ENCODE measurements around the gene SMPD1. TPM values are rescaled to one million over a fixed set of nuclear protein-coding genes. Genes with fewer than 3 reads are reported as not detected.
A peak's percentile ranks its signal among the peaks of the same experiment; 100 is the strongest.
"Not testable (repeated sequence)": the region's sequence is repeated elsewhere in the genome, so short reads cannot be mapped to it uniquely, and the experiment has no call there.

SMPD1 gene
- polyA plus RNA-seq, 1 donor, result 24.4 TPM

DNA sequence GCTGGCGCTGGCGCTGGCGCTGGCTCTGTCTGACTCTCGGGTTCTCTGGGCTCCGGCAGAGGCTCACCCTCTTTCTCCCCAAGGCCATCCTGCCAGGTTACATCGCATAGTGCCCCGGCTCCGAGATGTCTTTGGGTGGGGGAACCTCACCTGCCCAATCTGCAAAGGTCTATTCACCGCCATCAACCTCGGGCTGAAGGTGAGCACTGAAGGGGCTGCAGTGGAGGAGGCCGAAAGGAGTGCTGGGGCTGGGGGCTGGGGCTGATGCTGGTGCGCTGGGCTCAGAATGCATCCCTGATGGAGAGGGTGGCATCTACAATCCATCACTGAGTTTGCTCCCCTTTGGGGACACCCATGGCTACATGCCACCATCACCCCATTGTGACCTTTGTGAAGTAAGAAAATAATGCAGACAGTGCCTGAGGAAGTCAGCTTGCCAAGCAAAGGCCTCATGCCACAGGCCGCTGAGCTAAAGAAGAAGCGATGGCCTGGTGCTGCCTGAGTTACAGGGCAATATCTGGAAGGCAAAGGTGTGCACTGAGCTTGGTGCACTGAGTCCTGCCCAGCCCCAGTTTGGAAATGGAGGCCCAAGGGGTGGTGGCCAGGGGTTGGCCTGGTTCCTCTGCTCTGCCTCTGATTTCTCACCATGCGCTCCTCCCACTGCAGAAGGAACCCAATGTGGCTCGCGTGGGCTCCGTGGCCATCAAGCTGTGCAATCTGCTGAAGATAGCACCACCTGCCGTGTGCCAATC lies 620 bp downstream of the SMPD1 start:
- no peak for DNase-seq

DNA sequence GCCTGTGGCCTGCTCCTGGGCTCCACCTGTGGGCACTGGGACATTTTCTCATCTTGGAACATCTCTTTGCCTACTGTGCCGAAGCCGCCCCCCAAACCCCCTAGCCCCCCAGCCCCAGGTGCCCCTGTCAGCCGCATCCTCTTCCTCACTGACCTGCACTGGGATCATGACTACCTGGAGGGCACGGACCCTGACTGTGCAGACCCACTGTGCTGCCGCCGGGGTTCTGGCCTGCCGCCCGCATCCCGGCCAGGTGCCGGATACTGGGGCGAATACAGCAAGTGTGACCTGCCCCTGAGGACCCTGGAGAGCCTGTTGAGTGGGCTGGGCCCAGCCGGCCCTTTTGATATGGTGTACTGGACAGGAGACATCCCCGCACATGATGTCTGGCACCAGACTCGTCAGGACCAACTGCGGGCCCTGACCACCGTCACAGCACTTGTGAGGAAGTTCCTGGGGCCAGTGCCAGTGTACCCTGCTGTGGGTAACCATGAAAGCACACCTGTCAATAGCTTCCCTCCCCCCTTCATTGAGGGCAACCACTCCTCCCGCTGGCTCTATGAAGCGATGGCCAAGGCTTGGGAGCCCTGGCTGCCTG lies 1.4 kb downstream of the SMPD1 start:
- no peak for DNase-seq

DNA sequence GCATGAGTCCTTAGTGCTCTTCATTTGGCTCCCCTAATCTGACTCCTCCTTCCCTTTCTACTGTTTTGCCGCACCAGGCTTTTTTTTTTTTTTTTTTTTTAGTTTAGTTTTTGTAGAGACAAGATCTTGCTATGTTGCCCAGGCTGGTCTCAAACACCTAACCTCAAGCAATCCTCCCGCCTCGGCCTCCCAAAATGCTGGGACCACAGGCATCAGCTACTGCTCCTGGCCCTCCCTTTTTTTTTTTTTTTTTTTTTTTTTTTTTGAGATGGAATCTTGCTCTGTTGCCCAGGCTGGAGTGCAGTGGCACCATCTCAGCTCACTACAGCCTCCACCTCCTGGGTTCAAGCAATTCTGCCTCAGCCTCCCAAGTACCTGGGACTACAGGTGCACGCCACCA lies 2.0 kb downstream of the SMPD1 start:
- not testable (repeated sequence) for DNase-seq

DNA sequence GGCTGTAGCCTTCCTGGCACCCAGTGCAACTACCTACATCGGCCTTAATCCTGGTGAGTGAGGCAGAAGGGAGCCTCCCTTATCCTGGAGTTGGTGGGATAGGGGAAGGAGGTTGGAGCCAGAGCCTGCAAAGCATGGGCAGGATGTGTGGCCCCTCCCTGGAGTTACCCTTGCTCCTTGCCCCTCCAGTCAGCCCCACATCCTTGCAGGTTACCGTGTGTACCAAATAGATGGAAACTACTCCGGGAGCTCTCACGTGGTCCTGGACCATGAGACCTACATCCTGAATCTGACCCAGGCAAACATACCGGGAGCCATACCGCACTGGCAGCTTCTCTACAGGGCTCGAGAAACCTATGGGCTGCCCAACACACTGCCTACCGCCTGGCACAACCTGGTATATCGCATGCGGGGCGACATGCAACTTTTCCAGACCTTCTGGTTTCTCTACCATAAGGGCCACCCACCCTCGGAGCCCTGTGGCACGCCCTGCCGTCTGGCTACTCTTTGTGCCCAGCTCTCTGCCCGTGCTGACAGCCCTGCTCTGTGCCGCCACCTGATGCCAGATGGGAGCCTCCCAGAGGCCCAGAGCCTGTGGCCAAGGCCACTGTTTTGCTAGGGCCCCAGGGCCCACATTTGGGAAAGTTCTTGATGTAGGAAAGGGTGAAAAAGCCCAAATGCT lies 3.9 kb downstream of the SMPD1 start:
- no peak for DNase-seq

DNA sequence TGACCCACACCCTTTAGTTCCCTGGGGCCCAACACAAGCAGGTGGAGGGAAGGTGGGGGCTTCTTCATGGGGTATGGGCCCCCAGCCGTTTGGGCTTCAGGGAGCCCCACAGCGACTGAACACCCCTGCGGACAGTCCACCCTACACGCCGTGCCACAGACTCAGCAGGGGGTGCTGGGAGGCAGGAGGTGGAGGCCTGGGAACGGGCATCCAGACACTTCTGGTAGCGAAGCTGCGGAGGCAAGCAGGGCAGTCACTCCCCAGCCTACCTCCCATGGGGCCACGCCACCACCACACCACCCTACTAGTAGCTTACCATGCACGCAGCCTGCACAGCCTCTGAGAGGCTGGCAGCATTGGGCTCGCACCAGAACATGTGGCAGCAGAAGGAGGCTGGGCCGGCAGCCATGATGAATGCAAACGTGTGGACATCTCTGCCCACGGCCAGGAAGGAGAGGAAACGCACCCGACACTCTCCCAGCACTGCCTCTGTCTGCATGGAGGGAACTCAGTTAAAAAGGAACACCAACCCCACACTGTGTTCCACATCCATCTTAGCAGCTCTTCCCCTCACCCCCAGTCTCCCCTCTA lies 5.3 kb downstream of the SMPD1 start:
- DNase-seq, result no peak

DNA sequence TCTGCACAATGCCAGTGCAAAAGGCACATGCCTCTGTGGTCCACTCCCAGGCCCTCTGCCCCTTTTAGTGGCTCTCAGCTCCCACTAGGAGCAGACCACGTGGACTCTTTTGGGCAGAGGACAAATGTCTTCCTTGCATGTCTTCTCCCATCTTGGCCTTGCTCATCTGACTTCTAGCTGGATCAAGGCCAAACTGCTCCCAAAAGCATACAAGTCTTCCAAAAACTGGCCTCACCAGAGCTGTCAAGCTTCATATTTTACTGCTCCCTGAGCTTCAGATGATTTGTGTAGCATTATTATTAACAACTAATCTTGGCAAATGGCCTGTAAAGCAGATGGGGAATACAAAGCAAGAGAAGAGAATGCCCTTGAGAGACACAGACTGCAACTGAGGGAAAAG lies 6.9 kb downstream of the SMPD1 start:
- DNase-seq, result no peak

DNA sequence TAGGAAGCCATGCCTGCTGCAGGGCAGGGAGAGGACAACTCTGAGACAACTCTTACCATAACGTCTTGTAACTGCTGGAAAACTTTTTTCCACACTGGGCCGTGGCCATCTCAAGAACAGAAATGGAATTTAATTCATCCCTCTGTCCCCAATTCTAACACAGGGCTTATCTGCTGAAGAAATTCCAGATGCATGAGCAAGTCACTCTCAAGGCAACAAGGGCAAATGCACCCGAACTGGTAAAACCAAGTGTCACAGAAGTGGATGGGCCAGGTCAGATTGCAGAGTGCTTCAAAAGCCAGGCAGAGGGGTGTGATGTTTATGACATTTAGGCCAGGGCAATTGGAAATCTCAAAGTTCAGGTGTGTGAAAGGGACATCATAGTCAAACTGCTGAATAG lies 7.4 kb downstream of the SMPD1 start:
- no peak for DNase-seq

DNA sequence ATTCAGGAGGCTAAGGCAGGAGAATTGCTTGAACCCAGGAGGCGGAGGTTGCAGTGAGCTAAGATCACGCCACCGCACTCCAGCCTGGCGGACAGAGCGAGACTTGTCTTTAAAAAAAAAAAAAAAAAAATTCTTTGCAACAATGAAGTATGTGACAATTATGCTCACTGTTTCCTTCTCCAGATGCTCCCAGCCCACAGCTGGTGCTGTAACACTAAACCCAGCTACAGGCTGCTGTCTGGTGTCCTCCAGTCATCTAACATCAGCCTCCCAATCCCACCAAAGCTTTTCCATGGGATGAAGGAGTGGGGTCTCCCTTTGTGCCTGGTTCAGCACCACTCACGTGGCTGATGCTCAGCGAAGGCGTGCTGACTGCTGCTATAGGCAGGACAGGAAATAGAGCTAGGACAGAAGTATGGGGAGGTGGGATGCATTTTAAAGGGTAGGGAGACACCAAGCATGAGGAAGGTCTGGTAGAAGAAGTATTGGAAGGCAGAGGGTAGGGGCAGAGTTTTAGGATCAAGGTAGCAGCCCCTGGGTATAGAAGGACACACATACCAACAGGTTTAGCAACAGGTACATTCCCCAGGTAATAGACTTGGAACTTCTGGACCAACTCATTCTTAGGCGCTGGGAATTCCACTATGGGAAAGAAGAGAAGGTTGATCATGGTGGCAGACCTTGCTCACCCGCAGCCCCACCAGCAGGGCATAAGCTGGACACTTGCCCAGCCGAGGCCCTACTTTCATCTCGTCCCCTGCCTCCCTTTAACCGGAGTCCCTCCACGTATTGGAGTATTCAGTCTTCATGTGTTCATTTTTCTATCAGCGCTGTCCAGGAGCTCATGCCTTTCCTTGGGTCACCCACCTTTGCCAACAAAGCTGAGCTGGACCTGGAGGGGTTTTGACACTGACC lies 10.4 kb downstream of the SMPD1 start:
- no peak for DNase-seq

DNA sequence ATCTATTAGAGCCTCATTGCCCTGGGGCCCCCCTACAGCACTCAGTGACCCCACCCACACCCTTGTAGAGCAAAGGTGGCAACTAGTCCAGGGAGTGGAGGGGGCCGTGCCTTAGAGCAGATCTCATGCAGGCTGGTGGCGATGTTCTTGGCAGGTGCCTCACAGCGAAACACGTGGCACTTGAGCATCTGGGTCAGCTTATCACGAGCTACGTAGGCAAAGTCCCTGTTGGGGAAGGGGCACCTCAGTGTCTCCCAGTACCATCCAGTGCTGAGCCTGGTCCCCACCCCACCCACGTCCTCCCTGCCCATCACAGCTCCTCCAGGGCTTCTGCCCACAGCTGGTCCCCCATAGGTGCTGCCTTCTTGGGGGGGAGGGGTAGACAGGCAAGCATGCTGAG lies 11.2 kb downstream of the SMPD1 start:
- DNase-seq, result no peak

DNA sequence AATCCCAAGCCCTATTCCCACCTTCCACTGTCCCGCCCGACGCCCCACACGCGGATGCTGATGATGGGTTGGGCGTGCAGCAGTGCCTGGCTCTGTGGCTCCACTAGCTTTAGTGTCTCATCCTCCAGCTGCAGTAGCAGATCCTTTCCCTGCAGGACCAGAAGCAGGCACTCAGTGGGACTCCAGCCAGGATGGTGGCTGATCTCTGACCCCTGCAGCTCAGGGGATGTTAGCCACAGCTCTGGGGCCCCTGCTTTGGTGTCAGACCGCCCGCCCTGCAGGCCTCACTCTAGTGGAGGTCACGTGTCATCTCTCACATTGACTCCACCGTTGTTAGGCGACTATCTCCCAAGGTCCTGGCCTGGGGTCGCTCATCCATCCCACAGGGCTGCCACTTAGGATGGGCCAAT lies 11.8 kb downstream of the SMPD1 start:
- no peak for DNase-seq

DNA sequence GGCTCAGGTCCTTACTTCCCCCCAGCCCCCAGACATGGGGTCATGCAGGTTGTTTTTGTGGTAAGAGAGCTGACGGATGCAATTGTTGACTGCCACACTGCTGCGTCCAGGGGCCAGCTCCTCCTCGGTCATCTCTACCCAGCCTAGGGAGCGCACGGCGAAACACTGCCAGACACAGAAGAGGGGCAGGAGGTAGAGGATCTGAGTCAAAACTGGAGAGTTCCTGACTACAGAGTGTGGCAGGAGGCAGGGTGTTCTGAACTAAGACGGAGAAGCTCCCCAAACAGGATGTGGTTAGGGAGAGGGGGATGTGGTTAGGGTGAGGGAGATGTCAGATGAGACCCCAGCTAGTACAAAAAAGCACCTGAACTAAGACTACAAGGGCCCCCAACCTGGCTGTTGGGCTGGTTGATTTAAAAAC lies 12.3 kb downstream of the SMPD1 start:
- no peak for DNase-seq

DNA sequence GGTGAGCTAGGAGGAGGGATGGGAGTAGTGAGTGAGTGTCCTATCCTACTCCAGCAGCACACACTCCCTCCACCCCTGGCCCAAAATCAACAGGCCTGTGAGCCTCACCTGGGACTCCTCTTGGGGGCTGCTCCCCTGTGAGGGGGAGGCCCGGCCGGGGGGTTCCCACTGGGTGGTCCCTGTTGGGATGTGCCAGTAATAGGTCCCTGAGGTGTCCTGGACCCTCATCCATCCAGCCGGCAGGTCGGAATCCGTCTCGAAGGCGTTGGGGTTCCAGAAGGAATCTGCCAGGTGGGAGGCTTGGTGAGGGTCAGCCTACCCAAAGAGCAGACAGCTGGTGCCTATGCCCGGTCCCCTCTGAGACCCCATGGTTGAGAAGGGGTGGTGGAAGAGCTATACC lies 13.3 kb downstream of the SMPD1 start:
- no peak for DNase-seq

DNA sequence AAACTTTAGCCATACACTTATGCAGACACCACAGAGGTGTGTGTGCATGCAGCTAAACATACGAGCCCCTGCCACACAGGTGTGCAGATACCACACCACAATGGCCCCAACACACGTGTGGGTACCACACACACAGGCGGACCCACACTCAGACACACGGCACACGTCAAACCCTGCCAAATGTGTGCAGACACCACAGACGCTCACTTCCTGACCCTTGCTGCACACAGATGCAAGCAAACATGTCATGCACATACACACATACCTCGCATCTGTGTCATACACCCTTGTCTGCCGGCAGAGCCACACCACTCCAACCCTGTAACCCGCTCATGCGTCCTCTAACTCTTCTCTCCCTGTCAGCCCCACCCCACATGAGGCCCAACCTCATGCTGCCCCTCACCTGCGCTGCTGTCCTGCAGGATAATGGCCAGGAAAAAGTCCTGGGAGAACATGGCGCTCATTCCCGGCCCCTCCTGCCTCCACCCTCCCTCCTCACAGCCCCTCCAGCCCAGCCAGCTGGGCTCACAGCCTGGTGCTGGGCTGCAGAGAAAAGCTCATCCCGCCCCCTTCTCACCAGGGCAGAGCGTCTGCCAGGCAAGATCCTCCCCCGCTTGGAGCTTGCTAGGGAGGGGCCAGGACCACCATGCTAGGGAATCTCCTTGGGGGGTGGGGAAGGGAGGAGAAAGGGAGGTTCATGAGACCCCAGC lies 14.2 kb downstream of the SMPD1 start:
- no peak for DNase-seq

DNA sequence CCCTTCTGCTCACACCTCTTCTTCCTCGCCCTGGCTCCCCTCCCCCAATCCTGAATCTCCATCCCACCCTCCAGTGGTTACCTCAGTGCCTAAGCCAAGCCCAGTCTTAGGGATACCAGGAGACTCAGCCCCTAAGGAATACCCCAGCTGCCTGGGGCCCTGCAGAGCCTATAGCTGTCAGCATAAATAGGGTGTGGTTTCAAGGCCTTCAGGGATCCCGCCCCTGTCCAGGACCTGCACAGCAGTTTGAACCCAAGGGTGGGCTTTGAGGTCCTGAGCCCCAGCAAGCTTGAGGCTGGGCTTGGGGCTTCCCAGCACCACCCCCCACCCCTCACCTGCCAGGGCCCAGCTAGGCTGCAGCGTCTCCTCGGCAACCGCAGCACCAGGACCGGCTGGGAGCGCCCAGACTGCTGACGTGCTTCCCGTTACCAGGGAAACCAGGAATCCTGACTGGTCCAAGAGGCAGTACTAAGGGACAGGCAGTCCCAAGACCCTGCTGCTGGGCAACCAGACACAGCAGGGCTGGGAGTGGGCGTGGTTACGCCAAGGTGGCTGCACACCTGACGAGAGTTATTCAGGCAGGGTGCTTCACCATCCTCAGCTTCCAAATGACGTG lies 14.9 kb downstream of the SMPD1 start:
- peak; percentile 35 for DNase-seq

DNA sequence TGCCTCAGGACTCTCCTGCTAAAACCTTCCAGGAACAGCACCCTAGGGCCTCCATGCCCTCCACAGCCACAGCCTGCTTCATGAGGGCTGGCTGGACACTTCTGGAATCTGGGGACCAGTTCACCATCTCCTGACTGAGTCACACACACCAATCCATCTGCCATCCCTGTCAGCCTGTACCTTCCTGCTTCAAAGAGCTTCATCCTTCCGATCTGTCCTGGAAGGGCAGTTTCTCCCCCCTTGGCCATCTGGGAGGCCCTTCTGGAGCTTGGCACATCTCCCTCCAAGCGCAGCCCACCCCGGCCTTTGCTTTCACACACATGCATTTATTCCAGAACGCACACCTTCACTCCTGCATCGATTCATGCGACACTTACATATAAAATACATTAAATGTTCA lies 15.6 kb downstream of the SMPD1 start:
- DNase-seq, result no peak

DNA sequence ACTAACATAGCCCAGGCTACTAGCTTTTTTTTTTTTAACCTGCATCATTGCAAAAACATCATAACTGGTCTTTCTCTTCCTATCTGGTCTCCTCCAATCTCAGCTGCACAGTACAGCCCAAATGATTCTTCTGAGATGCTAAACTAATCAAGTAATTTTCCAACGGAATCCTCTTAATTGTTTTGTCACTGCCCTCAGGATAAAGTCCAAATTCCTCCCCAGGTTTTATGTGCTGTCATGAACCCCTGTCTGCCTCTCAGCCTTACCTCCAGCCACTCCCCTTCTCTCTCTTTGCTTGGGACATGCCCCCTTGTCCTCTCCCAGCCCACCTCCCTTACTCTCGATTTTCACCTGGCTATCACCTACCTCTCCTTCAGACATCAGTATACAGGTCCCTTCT lies 16.1 kb downstream of the SMPD1 start:
- DNase-seq, result no peak

DNA sequence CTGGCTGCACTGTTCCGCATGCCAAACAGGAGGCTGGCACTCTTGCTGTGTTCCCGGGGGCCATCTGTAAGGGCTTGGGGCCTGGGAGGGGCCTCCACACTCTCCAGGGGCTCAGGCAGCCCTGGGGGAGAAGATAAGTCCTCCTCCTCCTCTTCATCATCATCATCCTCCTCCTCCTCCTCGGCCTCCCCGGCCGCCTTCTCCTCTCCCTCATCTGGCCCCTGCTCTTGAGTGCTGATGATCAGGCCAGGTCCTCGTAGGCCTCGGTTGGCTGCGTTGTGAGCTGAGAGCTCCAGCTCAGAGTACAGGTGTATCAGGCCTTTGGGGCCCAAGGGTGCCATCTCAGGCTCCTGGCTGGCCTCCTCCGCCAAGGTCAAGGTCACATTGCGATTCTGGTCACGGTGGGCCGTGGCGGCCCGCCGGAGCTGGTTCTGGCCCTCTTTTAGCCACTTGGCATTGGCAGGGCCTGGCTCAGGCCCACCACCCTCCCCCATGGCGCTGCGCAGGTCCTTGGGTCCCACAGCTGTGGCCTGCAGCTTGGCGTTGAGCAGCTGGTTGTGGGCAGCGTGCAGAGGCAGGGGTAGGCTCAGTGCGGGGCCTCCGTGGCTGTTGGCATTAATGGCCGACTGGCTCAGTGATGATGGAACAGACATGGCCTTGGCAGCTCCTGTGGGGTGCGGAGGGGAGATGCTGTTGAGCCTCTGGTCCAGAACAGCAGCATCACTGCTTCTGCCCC lies 20.6 kb downstream of the SMPD1 start:
- no peak for DNase-seq

DNA sequence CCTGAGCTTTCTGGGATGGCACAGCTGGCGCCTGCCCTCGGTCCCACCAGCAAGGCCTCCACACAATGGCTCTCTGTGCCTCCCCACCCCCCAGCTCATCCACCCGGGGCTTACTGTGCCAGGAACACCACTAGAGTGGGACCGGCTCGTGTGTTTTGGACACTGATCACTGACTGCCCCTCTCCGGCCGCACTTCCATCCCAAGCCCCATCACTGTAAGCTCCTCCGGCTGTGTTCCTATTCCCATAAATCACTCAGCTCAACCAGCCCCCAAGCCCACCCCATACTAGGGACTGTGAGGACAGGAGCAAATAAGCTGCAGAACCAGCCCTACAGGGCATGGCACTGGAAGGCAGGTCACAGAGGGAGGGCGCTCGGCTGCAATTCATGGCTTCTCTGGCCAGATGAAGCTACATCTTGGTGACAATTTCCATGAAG lies 21.3 kb downstream of the SMPD1 start:
- DNase-seq, result no peak

DNA sequence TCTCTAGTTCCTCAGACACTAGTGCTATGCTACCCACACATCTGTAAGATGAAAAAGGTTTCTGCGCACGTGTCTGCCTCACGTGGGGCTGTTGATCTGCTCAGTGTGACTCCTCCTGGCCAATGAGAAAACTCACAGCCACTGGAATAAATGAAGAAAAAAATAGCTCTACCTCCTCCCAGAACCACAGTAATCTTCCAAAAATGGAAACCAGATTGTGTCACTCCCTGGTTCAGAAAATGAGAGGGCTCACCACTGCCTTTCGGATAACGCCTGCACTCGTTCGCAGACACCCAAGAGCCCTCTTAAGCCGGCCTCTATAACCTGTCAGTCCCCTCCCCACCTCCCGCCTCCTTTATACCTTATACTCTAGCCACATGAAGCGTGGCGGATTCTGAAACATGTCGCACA lies 23.5 kb downstream of the SMPD1 start:
- no peak for DNase-seq

DNA sequence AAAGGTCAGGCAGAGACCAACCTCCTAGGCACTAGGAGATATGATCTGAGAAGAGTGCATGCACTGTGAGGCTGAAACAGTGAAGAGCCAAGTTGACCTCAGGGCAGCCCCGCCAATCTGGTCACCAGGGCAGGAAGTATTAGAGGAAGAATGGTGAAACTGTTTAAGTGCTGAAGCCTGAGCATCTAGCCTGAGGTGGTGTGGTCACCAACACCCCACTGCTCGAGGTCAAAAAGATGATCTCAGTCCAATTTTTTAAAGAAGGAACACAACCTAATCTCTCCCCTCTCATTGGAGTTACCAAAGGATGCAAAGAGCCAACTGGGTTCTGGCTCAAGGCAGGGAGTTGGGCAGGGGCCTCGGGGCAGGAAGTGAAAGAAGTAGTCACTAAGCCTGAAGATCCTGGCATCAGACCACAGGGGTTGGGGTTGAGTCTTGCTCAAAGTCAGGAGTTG lies 24.6 kb downstream of the SMPD1 start:
- DNase-seq, result no peak
